ENCODE measurements around the gene CACNA2D3. TPM values are rescaled to one million over a fixed set of nuclear protein-coding genes. Genes with fewer than 3 reads are reported as not detected.

The CACNA2D3 gene
- total RNA-seq, 1 donor from 2014 or later: 0.29 TPM

GRCh38 chr3:54784021-54784420, 661.7 kb downstream of the CACNA2D3 start:
- Mint-ChIP-seq H3K9me3 (ENCODE audit: low read depth) (peaks cover 11% of the 10 kb centered on the region), H3K27me3 (peaks cover 9% of the 10 kb centered on the region), H3K27ac (no peak overlapping the region), H3K4me3 (ENCODE audit: low read depth) (no peak overlapping the region), H3K36me3 (ENCODE audit: insufficient read depth) (peaks cover 1% of the 10 kb centered on the region), H3K4me1 (ENCODE audit: low read depth) (no peaks in the 10 kb centered on the region)
- DNase-seq (ENCODE audit: low spot score, unreplicated experiment): no peak
- TF ChIP-seq CTCF (IDR thresholded peaks at IDR 0.05; ENCODE audit: unreplicated experiment): no peak

GRCh38 chr3:54785976-54786375, 663.6 kb downstream of the CACNA2D3 start:
- H3K36me3 Mint-ChIP-seq (ENCODE audit: insufficient read depth): peaks cover 1% of the 10 kb centered on the region
- no peak overlapping the region for H3K4me3 Mint-ChIP-seq (ENCODE audit: low read depth)
- H3K27ac Mint-ChIP-seq: no peak overlapping the region
- peaks cover 3% of the 10 kb centered on the region for H3K27me3 Mint-ChIP-seq
- H3K9me3 Mint-ChIP-seq (ENCODE audit: low read depth): peaks cover 11% of the 10 kb centered on the region
- no peak for DNase-seq (ENCODE audit: low spot score, unreplicated experiment)
- TF ChIP-seq CTCF (IDR thresholded peaks at IDR 0.05; ENCODE audit: unreplicated experiment): no peak
- H3K4me1 Mint-ChIP-seq (ENCODE audit: low read depth): no peaks in the 10 kb centered on the region

GRCh38 chr3:54790051-54790450, 667.7 kb downstream of the CACNA2D3 start:
- H3K4me1 Mint-ChIP-seq (ENCODE audit: low read depth): peaks cover 2% of the 10 kb centered on the region
- no peak for TF ChIP-seq CTCF (IDR thresholded peaks at IDR 0.05; ENCODE audit: unreplicated experiment)
- H3K27ac Mint-ChIP-seq: no peak overlapping the region
- peaks cover 1% of the 10 kb centered on the region for H3K36me3 Mint-ChIP-seq (ENCODE audit: insufficient read depth)
- H3K4me3 Mint-ChIP-seq (ENCODE audit: low read depth): no peak overlapping the region
- no peak for DNase-seq (ENCODE audit: low spot score, unreplicated experiment)
- peaks cover 18% of the 10 kb centered on the region for H3K9me3 Mint-ChIP-seq (ENCODE audit: low read depth)
- no peaks in the 10 kb centered on the region for H3K27me3 Mint-ChIP-seq

- Mint-ChIP-seq H3K27ac (no peak overlapping the region), H3K36me3 (ENCODE audit: insufficient read depth) (peaks cover 1% of the 10 kb centered on the region), H3K4me1 (ENCODE audit: low read depth) (peaks cover 2% of the 10 kb centered on the region), H3K4me3 (ENCODE audit: low read depth) (no peak overlapping the region), H3K27me3 (no peaks in the 10 kb centered on the region), H3K9me3 (ENCODE audit: low read depth) (peaks cover 17% of the 10 kb centered on the region)
- no peak for DNase-seq (ENCODE audit: low spot score, unreplicated experiment)
- TF ChIP-seq CTCF (IDR thresholded peaks at IDR 0.05; ENCODE audit: unreplicated experiment): no peak
Observed at GRCh38 chr3:54791501-54792156, 669.3 kb downstream of the CACNA2D3 start.

GRCh38 chr3:54792584-54792983, 670.2 kb downstream of the CACNA2D3 start:
- Mint-ChIP-seq H3K4me1 (ENCODE audit: low read depth) (peaks cover 2% of the 10 kb centered on the region), H3K9me3 (ENCODE audit: low read depth) (peaks cover 11% of the 10 kb centered on the region), H3K27me3 (no peaks in the 10 kb centered on the region), H3K4me3 (ENCODE audit: low read depth) (no peak overlapping the region), H3K36me3 (ENCODE audit: insufficient read depth) (no peaks in the 10 kb centered on the region), H3K27ac (no peak overlapping the region)
- no peak for TF ChIP-seq CTCF (IDR thresholded peaks at IDR 0.05; ENCODE audit: unreplicated experiment)
- no peak for DNase-seq (ENCODE audit: low spot score, unreplicated experiment)
